KMS-11 (cell line): ENCODE data around the gene C4orf50.

Source experiments
- H2AFZ ChIP-seq: fragments of 200-600 bp; sonication (generic); 2 replicates; pipeline ENCODE4 v1.6.1; 2016; ENCODE audit warnings: antibody characterized with exemption, mixed run types, low read depth
- H3K27ac ChIP-seq: fragments of 200-600 bp; sonication (generic); 2 replicates; pipeline ENCODE4 v1.6.1; 2016; ENCODE audit warnings: mild to moderate bottlenecking, mixed run types
- H3K27me3 ChIP-seq: fragments of 200-600 bp; sonication (generic); 2 replicates; pipeline ENCODE4 v1.6.1; 2017; ENCODE audit warnings: mild to moderate bottlenecking, low read depth, mixed run types, moderate library complexity; ENCODE audit not compliant: insufficient read depth
- H3K36me3 ChIP-seq: fragments of 200-600 bp; sonication (generic); 2 replicates; pipeline ENCODE4 v1.6.1; 2017; ENCODE audit warnings: mild to moderate bottlenecking, mixed run types; ENCODE audit not compliant: insufficient read depth
- H3K4me1 ChIP-seq: fragments of 200-600 bp; sonication (generic); 2 replicates; pipeline ENCODE4 v1.6.1; 2016; ENCODE audit warnings: mild to moderate bottlenecking, low read depth, mixed run types; ENCODE audit not compliant: poor library complexity, severe bottlenecking
- H3K4me2 ChIP-seq: fragments of 200-600 bp; sonication (generic); 2 replicates; pipeline ENCODE4 v1.7.0; 2016; ENCODE audit warnings: mild to moderate bottlenecking, mixed run types
- H3K4me3 ChIP-seq: fragments of 200-600 bp; sonication (generic); IDR thresholded peaks from 2 replicates; pipeline ENCODE4 v1.6.1; 2017; ENCODE audit warnings: low read depth, low read length, mixed read lengths; ENCODE audit not compliant: insufficient read depth
- H3K79me2 ChIP-seq: fragments of 200-600 bp; sonication (generic); 2 replicates; pipeline ENCODE4 v1.6.1; 2016; ENCODE audit warnings: low read depth, mixed run types; ENCODE audit not compliant: insufficient read depth
- H3K9ac ChIP-seq: fragments of 200-600 bp; sonication (generic); 2 replicates; pipeline ENCODE4 v1.6.1; 2016; ENCODE audit warnings: mild to moderate bottlenecking, mixed run types
- H4K20me1 ChIP-seq: fragments of 200-600 bp; sonication (generic); 2 replicates; pipeline ENCODE4 v1.6.1; 2016; ENCODE audit warnings: mild to moderate bottlenecking, mixed run types; ENCODE audit not compliant: insufficient read depth
- CTCF ChIP-seq: fragments of 200-600 bp; sonication (generic); conservative IDR thresholded peaks from 2 replicates; pipeline ENCODE4 v1.6.1; 2017; ENCODE audit warnings: low read depth, mild to moderate bottlenecking, antibody characterized with exemption, low read length, moderate library complexity, mixed read lengths

Gene C4orf50

GRCh38 chr4:6010789-6011188, 7.4 kb downstream of the C4orf50 start:
- H3K4me3 ChIP-seq: no peak overlapping the region
- no peaks in the 10 kb centered on the region for H4K20me1 ChIP-seq
- H3K27me3 ChIP-seq: no peaks in the 10 kb centered on the region
- no peak overlapping the region for H3K4me2 ChIP-seq
- H3K9ac ChIP-seq: no peak overlapping the region
- H3K79me2 ChIP-seq: no peaks in the 10 kb centered on the region
- TF ChIP-seq CTCF: no peak
- no peaks in the 10 kb centered on the region for H3K36me3 ChIP-seq
- no peak overlapping the region for H2AFZ ChIP-seq
- no peak overlapping the region for H3K27ac ChIP-seq
- H3K4me1 ChIP-seq: no peaks in the 10 kb centered on the region

- Histone ChIP-seq H3K4me2 (no peak overlapping the region), H3K9ac (no peak overlapping the region)
Measured at GRCh38 chr4:6009452-6009851, 8.8 kb downstream of the C4orf50 start.

GRCh38 chr4:6008766-6009385, 9.4 kb downstream of the C4orf50 start:
- no peaks in the 10 kb centered on the region for H3K36me3 ChIP-seq
- no peak overlapping the region for H3K4me3 ChIP-seq
- H2AFZ ChIP-seq: no peak overlapping the region
- no peak overlapping the region for H3K27ac ChIP-seq
- H3K9ac ChIP-seq: no peak overlapping the region
- no peaks in the 10 kb centered on the region for H4K20me1 ChIP-seq
- H3K79me2 ChIP-seq: no peaks in the 10 kb centered on the region
- TF ChIP-seq CTCF: no peak
- H3K4me1 ChIP-seq: no peaks in the 10 kb centered on the region
- no peaks in the 10 kb centered on the region for H3K27me3 ChIP-seq
- no peak overlapping the region for H3K4me2 ChIP-seq

More at GRCh38 chr4:6009452-6009851, 8.8 kb downstream of the C4orf50 start:
- no peak for TF ChIP-seq CTCF
- Histone ChIP-seq H4K20me1 (no peaks in the 10 kb centered on the region), H3K27ac (no peak overlapping the region), H3K4me1 (no peaks in the 10 kb centered on the region), H3K27me3 (no peaks in the 10 kb centered on the region), H3K36me3 (no peaks in the 10 kb centered on the region), H3K79me2 (no peaks in the 10 kb centered on the region), H2AFZ (no peak overlapping the region), H3K4me3 (no peak overlapping the region)

- H3K9ac ChIP-seq: no peak overlapping the region
- H3K4me3 ChIP-seq: no peak overlapping the region
- no peaks in the 10 kb centered on the region for H3K79me2 ChIP-seq
- H4K20me1 ChIP-seq: no peaks in the 10 kb centered on the region
- no peak overlapping the region for H3K4me2 ChIP-seq
- H3K36me3 ChIP-seq: no peaks in the 10 kb centered on the region
- H3K27me3 ChIP-seq: no peaks in the 10 kb centered on the region
- no peak for TF ChIP-seq CTCF
- H2AFZ ChIP-seq: no peak overlapping the region
- H3K4me1 ChIP-seq: no peaks in the 10 kb centered on the region
- no peak overlapping the region for H3K27ac ChIP-seq
Measured at GRCh38 chr4:6008092-6008551, 10.1 kb downstream of the C4orf50 start.
